Skeletal muscle satellite cell (primary cell): ENCODE data around the gene HSPA12B.
A peak's percentile ranks its signal among the peaks of the same experiment; 100 is the strongest.

Experiments
- H3K27me3 ChIP-seq: 2 replicates; pipeline ENCODE4 v1.7.0; 2013; ENCODE audit warnings: low read length; ENCODE audit not compliant: control insufficient read depth, insufficient read depth
- H3K36me3 ChIP-seq: 2 replicates; pipeline ENCODE4 v1.7.0; 2013; ENCODE audit warnings: mild to moderate bottlenecking, control low read depth, low read length; ENCODE audit not compliant: insufficient read depth
- H3K4me1 ChIP-seq: 2 replicates; pipeline ENCODE4 v1.7.0; 2013; ENCODE audit warnings: low read length; ENCODE audit not compliant: control insufficient read depth, insufficient read depth
- H3K4me2 ChIP-seq: 2 replicates; pipeline ENCODE4 v1.7.0; 2013; ENCODE audit warnings: mild to moderate bottlenecking, low read length
- H3K4me3 ChIP-seq: 2 replicates; pipeline ENCODE4 v1.7.0; 2013; ENCODE audit warnings: low read length
- H3K9ac ChIP-seq: 2 replicates; pipeline ENCODE4 v1.7.0; 2013; ENCODE audit warnings: mild to moderate bottlenecking, low read depth, low read length, moderate library complexity
- H3K9me3 ChIP-seq: replicated peaks from 2 replicates; pipeline ENCODE4 v1.7.0; 2013; ENCODE audit warnings: mild to moderate bottlenecking, control low read depth, low read length

Gene HSPA12B

DNA sequence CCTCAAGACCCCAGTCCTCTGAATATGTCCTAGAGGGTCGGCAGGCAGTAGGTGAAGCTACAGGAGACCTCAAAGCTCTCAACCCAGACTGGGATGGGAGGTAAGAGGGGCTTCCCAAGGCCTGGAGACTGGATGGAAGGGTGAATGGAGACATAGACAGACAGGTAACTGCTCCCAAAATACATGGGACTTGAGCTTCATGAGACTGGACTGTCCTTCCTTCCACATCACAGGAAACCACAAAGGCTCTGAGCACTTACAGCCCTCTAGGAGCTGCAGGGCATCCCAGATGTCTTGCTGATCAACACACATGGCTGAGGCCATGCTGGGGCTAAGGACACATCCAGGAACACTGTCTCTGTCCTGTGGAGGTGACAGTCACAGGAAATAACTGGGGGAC lies 11.6 kb downstream of the HSPA12B start:
- Histone ChIP-seq H3K9ac (no peak overlapping the region), H3K27me3 (peaks cover 51% of the 10 kb centered on the region)

DNA sequence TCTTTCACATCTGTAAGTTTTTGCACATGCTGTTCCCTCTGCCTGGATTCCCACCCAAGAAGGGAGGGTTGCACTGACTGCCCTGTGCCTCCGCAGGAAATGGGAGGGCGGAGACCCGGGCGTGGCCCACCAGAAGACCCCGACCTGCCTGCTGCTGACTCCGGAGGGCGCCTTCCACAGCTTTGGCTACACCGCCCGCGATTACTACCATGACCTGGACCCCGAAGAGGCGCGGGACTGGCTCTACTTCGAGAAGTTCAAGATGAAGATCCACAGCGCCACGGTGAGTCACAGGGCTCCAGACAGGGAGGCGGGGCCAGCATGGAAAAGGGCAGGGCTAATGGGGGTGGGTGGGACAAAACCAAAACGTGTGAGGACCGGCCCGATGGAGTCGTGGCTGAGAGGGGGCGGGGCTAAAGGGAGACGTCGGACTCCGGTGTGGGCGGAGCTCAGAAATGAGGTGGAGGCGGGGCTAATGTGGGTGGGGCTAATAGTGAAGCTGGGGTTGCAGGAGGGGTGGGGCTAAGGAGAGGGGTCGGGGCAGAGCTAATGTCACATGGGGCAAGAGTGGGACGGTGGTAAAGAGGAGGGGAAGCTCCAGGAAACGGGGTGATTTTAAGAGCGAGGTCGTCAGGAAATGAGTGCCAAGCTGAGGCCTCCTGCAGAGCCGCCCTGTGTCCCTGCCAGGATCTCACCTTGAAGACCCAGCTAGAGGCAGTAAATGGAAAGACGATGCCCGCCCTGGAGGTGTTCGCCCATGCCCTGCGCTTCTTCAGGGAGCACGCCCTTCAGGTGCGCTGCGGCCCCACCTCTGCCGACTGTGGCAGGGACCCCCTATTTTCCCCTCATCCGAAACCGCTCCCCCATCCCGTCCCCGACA lies 12.6 kb downstream of the HSPA12B start:
- Histone ChIP-seq H3K4me1 (no peaks in the 10 kb centered on the region), H3K4me3 (no peak overlapping the region), H3K9me3 (no peaks in the 10 kb centered on the region), H3K36me3 (no peaks in the 10 kb centered on the region), H3K9ac (no peak overlapping the region), H3K27me3 (peaks cover 42% of the 10 kb centered on the region), H3K4me2 (no peak overlapping the region)

More for the DNA sequence above, 11.6 kb downstream of the HSPA12B start:
- no peaks in the 10 kb centered on the region for H3K36me3 ChIP-seq
- H3K4me2 ChIP-seq, result no peak overlapping the region
- H3K4me1 ChIP-seq, result no peaks in the 10 kb centered on the region
- no peak overlapping the region for H3K4me3 ChIP-seq
- H3K9me3 ChIP-seq, result no peaks in the 10 kb centered on the region

DNA sequence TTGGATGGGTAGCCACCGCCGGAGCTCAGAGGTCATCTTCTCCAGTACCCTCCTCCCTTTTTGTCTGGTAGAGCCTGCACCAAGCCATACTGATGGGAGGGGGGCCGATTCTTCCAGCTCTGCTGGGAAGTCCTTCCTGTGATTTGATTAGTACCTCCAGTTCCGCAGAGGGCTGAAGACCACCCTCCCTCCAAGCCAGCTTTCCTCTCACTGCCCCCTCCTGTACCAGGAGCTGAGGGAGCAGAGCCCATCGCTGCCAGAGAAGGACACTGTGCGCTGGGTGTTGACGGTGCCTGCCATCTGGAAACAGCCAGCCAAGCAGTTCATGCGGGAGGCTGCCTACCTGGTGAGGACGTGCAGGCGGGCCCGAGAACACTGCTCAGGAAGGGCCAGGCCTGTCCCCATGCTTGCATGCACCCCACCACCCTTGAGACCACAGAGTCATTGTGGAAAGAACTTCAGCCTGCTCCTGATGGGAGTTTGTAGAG lies 13.2 kb downstream of the HSPA12B start:
- Histone ChIP-seq H3K4me1 (no peaks in the 10 kb centered on the region), H3K27me3 (peaks cover 37% of the 10 kb centered on the region), H3K9ac (no peak overlapping the region), H3K36me3 (no peaks in the 10 kb centered on the region), H3K4me2 (no peak overlapping the region), H3K9me3 (no peaks in the 10 kb centered on the region), H3K4me3 (no peak overlapping the region)

DNA sequence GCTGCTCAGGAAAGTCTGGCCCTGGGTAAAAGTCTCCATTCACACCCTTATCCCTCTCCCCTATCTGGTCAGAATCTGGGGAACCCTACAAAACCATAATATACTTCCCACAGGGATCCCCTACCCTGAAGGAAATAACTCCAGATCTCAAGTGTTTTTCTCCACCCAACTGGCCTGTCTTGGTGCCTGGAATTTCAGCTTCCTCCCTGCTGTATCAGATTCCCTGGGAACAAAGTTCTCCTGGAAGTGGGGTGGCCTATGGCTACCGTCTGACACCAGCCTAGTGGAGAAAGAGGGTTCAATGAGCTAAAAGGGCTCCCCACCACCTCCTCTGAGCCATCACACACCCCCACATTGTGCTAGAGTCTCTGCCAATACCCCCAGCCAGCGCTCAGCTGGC lies 15.0 kb downstream of the HSPA12B start:
- Histone ChIP-seq H3K4me2 (no peak overlapping the region), H3K9me3 (no peaks in the 10 kb centered on the region), H3K4me1 (no peaks in the 10 kb centered on the region), H3K4me3 (no peak overlapping the region), H3K36me3 (no peaks in the 10 kb centered on the region), H3K27me3 (peaks cover 37% of the 10 kb centered on the region), H3K9ac (no peak overlapping the region)

DNA sequence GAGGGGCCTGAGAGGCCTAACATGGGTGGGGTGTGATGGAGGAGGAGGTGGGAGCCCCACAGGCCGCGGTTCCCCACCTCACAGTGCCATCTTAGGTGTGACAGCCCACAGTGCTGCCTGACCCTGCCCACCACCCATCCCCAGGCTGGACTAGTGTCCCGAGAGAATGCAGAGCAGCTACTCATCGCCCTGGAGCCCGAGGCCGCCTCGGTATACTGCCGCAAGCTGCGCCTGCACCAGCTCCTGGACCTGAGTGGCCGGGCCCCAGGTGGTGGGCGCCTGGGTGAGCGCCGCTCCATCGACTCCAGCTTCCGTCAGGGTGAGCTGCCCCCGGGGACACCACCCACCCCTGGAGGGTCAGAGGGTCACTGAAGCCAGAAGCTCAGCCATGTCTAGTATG lies 15.6 kb downstream of the HSPA12B start:
- Histone ChIP-seq H3K4me1 (no peaks in the 10 kb centered on the region), H3K4me2 (no peak overlapping the region), H3K27me3 (peaks cover 37% of the 10 kb centered on the region), H3K9ac (no peak overlapping the region), H3K9me3 (no peaks in the 10 kb centered on the region), H3K4me3 (no peak overlapping the region), H3K36me3 (no peaks in the 10 kb centered on the region)

DNA sequence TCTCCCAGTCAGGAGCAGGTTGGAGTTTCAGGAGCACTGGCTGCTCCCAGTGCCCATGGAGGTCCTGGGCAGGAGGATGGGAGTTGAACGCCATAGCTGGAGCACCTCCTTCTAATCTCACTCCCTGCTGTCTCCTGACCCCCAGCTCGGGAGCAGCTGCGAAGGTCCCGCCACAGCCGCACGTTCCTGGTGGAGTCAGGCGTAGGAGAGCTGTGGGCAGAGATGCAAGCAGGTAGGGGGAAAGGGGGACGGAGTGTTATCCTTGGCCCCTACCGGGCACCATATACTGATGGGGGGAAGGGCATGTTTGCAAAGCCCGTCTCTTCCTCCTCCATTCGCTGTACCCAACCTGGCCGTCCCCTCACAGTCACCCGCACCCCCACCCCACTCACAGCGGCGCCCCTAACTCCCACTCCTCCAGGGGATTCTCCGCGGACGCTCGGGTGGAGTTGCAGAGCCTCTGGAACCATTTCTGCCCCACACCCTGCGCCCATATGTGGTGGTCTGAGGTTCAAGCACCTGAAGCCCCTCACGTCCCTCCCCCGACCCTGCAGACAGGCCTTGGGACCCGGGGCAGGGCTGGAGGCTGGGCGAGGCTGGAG lies 16.7 kb downstream of the HSPA12B start:
- H3K4me2 ChIP-seq, result no peak overlapping the region

DNA sequence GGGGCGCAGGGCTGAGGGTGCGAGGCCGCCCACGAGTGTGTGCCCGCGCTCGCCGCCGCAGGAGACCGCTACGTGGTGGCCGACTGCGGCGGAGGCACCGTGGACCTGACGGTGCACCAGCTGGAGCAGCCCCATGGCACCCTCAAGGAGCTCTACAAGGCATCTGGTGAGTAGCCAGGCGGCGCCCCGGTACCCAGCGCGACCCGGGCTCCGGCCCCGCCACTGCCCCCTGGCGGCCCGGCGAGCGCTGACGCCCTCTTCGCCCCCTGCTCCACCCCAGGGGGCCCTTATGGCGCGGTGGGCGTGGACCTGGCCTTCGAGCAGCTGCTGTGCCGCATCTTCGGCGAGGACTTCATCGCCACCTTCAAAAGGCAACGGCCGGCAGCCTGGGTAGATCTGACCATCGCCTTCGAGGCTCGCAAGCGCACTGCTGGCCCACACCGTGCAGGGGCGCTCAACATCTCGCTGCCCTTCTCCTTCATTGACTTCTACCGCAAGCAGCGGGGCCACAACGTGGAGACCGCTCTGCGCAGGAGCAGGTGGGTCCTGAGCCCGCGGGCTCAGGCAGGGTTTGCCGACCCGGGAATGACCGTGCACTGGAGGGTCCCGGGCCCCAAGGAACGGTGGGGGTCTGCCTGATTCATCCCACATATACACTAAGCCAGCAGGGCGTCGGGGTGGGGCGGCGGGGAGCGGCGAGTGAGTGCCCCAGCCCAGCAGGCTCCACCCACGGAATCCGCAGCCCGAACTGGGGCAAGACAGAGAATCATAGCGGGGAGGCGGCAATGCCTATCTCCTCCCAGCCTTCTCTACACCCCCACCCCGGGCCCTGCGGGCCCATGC lies 17.4 kb downstream of the HSPA12B start:
- Histone ChIP-seq H3K9ac (no peak overlapping the region), H3K4me2 (peak overlapping the region; percentile 35), H3K4me3 (no peak overlapping the region), H3K27me3 (peaks cover 26% of the 10 kb centered on the region), H3K4me1 (no peaks in the 10 kb centered on the region), H3K36me3 (no peaks in the 10 kb centered on the region), H3K9me3 (no peaks in the 10 kb centered on the region)

More for the DNA sequence above, 16.7 kb downstream of the HSPA12B start:
- Histone ChIP-seq H3K9me3 (no peaks in the 10 kb centered on the region), H3K27me3 (peaks cover 33% of the 10 kb centered on the region), H3K36me3 (no peaks in the 10 kb centered on the region), H3K4me3 (no peak overlapping the region), H3K4me1 (no peaks in the 10 kb centered on the region), H3K9ac (no peak overlapping the region)

DNA sequence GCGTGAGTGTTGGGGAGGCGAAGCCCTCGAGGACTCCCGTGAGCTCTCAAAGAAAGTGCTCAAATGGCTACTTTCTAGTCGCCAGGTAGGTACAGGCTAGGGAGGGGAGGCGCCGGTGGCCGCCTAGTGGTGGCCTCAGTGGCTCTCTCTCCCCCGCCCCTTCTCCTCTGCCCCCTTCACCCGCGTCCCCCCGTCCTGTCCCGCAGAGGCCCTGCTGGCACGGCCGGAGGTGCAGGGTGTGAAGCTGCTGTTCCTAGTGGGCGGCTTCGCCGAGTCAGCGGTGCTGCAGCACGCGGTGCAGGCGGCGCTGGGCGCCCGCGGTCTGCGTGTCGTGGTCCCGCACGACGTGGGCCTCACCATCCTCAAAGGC lies 18.8 kb downstream of the HSPA12B start:
- no peak overlapping the region for H3K4me3 ChIP-seq
- H3K4me1 ChIP-seq, result no peaks in the 10 kb centered on the region
- no peak overlapping the region for H3K4me2 ChIP-seq
- H3K9me3 ChIP-seq, result no peaks in the 10 kb centered on the region
- H3K27me3 ChIP-seq, result peaks cover 20% of the 10 kb centered on the region
- no peaks in the 10 kb centered on the region for H3K36me3 ChIP-seq
- H3K9ac ChIP-seq, result no peak overlapping the region

DNA sequence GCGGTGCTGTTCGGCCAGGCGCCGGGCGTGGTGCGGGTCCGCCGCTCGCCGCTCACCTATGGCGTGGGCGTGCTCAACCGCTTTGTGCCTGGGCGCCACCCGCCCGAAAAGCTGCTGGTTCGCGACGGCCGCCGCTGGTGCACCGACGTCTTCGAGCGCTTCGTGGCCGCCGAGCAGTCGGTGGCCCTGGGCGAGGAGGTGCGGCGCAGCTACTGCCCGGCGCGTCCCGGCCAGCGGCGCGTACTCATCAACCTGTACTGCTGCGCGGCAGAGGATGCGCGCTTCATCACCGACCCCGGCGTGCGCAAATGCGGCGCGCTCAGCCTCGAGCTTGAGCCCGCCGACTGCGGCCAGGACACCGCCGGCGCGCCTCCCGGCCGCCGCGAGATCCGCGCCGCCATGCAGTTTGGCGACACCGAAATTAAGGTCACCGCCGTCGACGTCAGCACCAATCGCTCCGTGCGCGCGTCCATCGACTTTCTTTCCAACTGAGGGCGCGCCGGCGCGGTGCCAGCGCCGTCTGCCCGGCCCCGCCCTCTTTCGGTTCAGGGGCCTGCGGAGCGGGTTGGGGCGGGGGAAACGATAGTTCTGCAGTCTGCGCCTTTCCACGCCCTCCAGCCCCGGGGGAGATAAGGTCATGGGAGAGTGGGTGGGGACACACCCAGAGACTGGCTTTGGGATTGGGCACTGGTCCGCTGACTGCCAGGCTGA lies 19.3 kb downstream of the HSPA12B start:
- peak overlapping the region; percentile 53 for H3K4me3 ChIP-seq
- H3K27me3 ChIP-seq, result peaks cover 17% of the 10 kb centered on the region
- no peaks in the 10 kb centered on the region for H3K36me3 ChIP-seq
- peak overlapping the region; percentile 36 for H3K4me2 ChIP-seq
- H3K4me1 ChIP-seq, result no peaks in the 10 kb centered on the region
- H3K9me3 ChIP-seq, result no peaks in the 10 kb centered on the region
- H3K9ac ChIP-seq, result no peak overlapping the region

DNA sequence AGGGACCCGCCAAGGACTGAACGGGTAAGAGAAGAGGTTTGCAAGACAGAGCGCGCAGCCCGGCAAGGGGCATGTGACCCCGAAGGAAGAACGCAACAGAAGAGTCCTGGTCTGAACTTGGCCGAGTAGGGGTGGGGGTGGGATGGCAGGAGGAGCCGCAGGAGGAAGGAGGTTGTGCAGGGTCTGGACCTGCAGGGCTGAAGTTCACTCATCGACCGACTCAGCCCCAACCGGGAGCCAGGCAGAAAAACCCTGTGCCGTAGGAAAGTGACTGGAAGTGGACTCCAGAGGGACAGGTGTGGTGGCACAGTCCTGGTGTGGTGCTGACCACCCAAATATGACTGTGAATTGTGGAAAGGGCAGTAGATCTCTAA lies 19.9 kb downstream of the HSPA12B start:
- no peaks in the 10 kb centered on the region for H3K9me3 ChIP-seq
- no peak overlapping the region for H3K9ac ChIP-seq
- no peaks in the 10 kb centered on the region for H3K4me1 ChIP-seq
- H3K4me3 ChIP-seq, result no peak overlapping the region
- no peaks in the 10 kb centered on the region for H3K36me3 ChIP-seq
- H3K4me2 ChIP-seq, result peak overlapping the region; percentile 36
- H3K27me3 ChIP-seq, result peaks cover 11% of the 10 kb centered on the region

DNA sequence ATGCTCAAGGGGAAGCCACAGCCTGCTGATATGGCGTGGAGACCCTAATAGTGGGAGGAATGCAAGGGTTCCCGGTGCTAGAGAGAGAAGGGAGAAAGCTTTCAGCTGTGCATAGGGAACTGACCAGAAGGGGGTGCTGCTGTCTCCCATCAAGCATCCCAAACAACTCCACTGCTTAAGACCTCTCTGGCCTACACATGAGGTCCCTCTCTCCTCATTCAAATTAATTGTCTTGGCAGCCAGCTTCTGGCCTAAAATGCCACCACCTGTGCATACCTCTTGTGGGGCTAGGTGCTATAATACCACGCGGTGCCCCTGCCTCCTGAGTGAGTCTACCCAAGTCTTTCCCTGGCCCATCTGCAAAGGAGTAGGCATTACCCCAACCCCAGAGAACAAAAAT lies 20.6 kb downstream of the HSPA12B start:
- no peak overlapping the region for H3K9ac ChIP-seq
- H3K36me3 ChIP-seq, result peaks cover 2% of the 10 kb centered on the region
- H3K27me3 ChIP-seq, result peaks cover 7% of the 10 kb centered on the region
- H3K9me3 ChIP-seq, result no peaks in the 10 kb centered on the region
- H3K4me1 ChIP-seq, result no peaks in the 10 kb centered on the region
- no peak overlapping the region for H3K4me3 ChIP-seq
- no peak overlapping the region for H3K4me2 ChIP-seq
